Stomach (tissue), 9 donors: ENCODE data around the gene OST4. TPM values are rescaled to one million over a fixed set of nuclear protein-coding genes. Genes with fewer than 3 reads are reported as not detected.
"Not testable (repeated sequence)": the region's sequence is repeated elsewhere in the genome, so short reads cannot be mapped to it uniquely, and the experiment has no call there.

ENCODE experiments used
- DNase-seq, 2 donors: peaks; one replicate each; pipeline versions ENCODE4 v3.0.0 to v3.0.0-alpha.2; 2013 to 2019
- H3K27ac ChIP-seq, 5 donors: fragments of 200-600 bp in 4 of 5; sonication (generic) in 4 of 5; one replicate each; pipeline ENCODE4 v1.5.1; 2013 to 2019; ENCODE audit warnings: mild to moderate bottlenecking in 1 of 5, moderate library complexity in 1 of 5
- H3K27me3 ChIP-seq, 3 donors: fragments of 200-600 bp; sonication (generic); one replicate each; pipeline ENCODE4 v1.5.1; 2017 to 2019; ENCODE audit warnings: mixed run types in 1 of 3
- H3K36me3 ChIP-seq, 4 donors: fragments of 200-600 bp; sonication (generic); 1 replicate in 3 of 4; 2 replicates in 1 of 4; pipeline ENCODE4 v1.5.1; 2016 to 2019
- H3K4me1 ChIP-seq, 4 donors: fragments of 200-600 bp; sonication (generic); one replicate each; pipeline ENCODE4 v1.5.1; 2016 to 2019
- H3K4me3 ChIP-seq, 4 donors: fragments of 200-600 bp; sonication (generic) in 3 of 4; one replicate each; pipeline ENCODE4 v1.5.1; 2016 to 2019; ENCODE audit warnings: mild to moderate bottlenecking in 1 of 4
- H3K9me3 ChIP-seq, 4 donors: fragments of 200-600 bp; sonication (generic); one replicate each; pipeline ENCODE4 v1.5.1; 2016 to 2019
- EP300 ChIP-seq: sonication (generic); formaldehyde crosslinking; IDR thresholded peaks from one replicate; pipeline ENCODE4 v1.6.1; 2017; ENCODE audit warnings: antibody characterized with exemption
- POLR2A ChIP-seq, 4 donors: fragments of 450-650 bp; IDR thresholded peaks; one replicate each; pipeline ENCODE4 v1.6.1; 2016; ENCODE audit warnings: antibody characterized with exemption in 4 of 4, control low read depth in 2 of 4, mild to moderate bottlenecking in 1 of 4, moderate library complexity in 1 of 4
- POLR2AphosphoS5 ChIP-seq, 3 donors: sonication (generic); formaldehyde crosslinking; IDR thresholded peaks; one replicate each; pipeline ENCODE4 v1.6.1; 2016; ENCODE audit warnings: antibody characterized with exemption in 3 of 3
- WGBS, 5 donors: extraction: QIAGEN DNeasy Blood & Tissue Kit in 3 of 5; methylation state at CpG; one replicate each; pipeline versions ENCODE4 v1.1.5 to v1.1.7; 2013 to 2018; 5-methylcytosine and 5-hydroxymethylcytosine counted together
- intact Hi-C: fragments of 100-400 bp; cut with DNase I; formaldehyde crosslinking; loops from one replicate; pipeline ENCODE4 v1.15.1; 2023; ENCODE audit warnings: low total_unique reads
- polyA plus RNA-seq, 3 donors: library from polyadenylated mRNA; stranded (reverse); fragments of 200-250 nt; gene quantifications; one replicate each; pipeline ENCODE4 v1.2.3, GENCODE V29; 2013
- total RNA-seq, 5 donors: library from RNA; depleted of rRNA; stranded (reverse); fragments of >200 nt; gene quantifications; one replicate each; pipeline versions ENCODE4 v1.1.0 to v1.2.3, GENCODE V29; 2014 to 2016
- TF ChIP-seq, protein P1 (sequence below), 7 experiments: fragments of 450-650 bp in 4 of 7; fragments of 200-600 bp in 3 of 7; sonication (generic) in 3 of 7; IDR thresholded peaks; one replicate each; pipeline ENCODE4 v1.5.1; 2016 to 2019; ENCODE audit warnings: antibody characterized with exemption in 7 of 7, control low read depth in 2 of 7, mild to moderate bottlenecking in 1 of 7
- donor health status: healthy with polysubstance abuse.
- donor health status: Bipolar disorder and iron deficiency.
- donor health status: healthy.

OST4 gene
- total and polyA plus RNA-seq, 8 donors = 16.8 to 610 (median 209) TPM

DNA sequence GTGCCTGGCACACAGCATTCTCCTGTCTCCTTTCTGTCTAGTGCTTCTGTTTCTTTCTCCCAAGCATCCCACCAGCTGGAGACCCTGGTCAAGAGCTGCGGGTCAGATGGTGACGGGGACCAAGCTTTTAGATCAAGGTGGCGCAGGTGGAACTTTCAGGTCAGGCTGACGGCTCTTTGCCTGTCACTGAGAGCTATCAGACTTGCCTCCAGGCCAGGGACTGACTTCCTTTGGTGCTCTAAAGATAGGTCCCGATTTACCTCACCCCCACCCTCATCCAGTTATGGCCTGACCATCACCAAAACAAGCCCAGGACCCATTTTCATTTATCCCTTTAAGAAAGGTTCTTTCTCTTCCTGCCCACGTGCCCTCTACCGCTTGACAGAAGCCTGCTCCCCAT, 5.8 kb upstream of the OST4 start:
- intact Hi-C loops = no loop called here
- Histone ChIP-seq H3K4me1 (peaks cover 21 to 86% (median 62%) of the 10 kb centered on the region in 4 donors), H3K27ac (peak overlapping the region in 4 of 5 donors; percentile 92 to 94 (median 92)), H3K4me3 (no peak overlapping the region), H3K36me3 (peaks cover 0 to 6% (median 2%) of the 10 kb centered on the region in 4 donors), H3K27me3 (peaks cover 0 to 5% (median 0%) of the 10 kb centered on the region in 3 donors), H3K9me3 (no peaks in the 10 kb centered on the region)
- TF ChIP-seq, protein P1, sequence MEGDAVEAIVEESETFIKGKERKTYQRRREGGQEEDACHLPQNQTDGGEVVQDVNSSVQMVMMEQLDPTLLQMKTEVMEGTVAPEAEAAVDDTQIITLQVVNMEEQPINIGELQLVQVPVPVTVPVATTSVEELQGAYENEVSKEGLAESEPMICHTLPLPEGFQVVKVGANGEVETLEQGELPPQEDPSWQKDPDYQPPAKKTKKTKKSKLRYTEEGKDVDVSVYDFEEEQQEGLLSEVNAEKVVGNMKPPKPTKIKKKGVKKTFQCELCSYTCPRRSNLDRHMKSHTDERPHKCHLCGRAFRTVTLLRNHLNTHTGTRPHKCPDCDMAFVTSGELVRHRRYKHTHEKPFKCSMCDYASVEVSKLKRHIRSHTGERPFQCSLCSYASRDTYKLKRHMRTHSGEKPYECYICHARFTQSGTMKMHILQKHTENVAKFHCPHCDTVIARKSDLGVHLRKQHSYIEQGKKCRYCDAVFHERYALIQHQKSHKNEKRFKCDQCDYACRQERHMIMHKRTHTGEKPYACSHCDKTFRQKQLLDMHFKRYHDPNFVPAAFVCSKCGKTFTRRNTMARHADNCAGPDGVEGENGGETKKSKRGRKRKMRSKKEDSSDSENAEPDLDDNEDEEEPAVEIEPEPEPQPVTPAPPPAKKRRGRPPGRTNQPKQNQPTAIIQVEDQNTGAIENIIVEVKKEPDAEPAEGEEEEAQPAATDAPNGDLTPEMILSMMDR (IDR thresholded peaks at IDR 0.05) = no peak
- no peak for TF ChIP-seq POLR2AphosphoS5 (IDR thresholded peaks at IDR 0.05)
- no peak for TF ChIP-seq EP300
- no peak for TF ChIP-seq POLR2A (IDR thresholded peaks at IDR 0.05)
- WGBS, 5 donors = 65 to 79% (median 70%) methylated on average over 7 of the region's 7 CpGs
- DNase-seq = no peak

DNA sequence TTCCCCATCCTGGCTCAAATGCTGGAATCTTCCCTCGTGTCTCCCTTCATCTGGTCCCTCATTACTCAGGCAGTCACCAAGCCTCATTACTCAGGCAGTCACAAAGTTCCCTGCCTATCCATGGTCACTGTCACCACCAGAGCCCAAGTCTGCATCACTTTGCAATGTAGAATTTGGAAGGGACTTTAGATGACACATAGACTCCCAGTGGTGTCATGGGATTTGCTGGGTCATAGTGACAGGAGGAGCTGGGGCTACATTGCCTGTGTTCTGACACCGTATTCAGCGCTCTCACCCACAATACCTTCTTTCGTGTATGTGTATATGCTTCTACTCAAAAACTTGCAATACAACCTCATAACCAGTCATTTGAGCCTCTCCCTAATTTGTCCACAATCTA, 4.9 kb upstream of the OST4 start:
- Histone ChIP-seq H3K4me1 (peaks cover 15 to 81% (median 58%) of the 10 kb centered on the region in 4 donors), H3K36me3 (no peaks in the 10 kb centered on the region), H3K9me3 (no peaks in the 10 kb centered on the region), H3K4me3 (no peak overlapping the region), H3K27ac (peak overlapping the region in 4 of 5 donors; percentile 92 to 94 (median 92)), H3K27me3 (peaks cover 0 to 5% (median 0%) of the 10 kb centered on the region in 3 donors)
- TF ChIP-seq, protein P1 (IDR thresholded peaks at IDR 0.05) = no peak
- TF ChIP-seq POLR2A (IDR thresholded peaks at IDR 0.05) = no peak
- no peak for TF ChIP-seq EP300
- TF ChIP-seq POLR2AphosphoS5 (IDR thresholded peaks at IDR 0.05) = no peak
- no peak for DNase-seq
- 69 to 79% (median 78%) methylated on average over 4 of the region's 4 CpGs for WGBS, 5 donors
- intact Hi-C loops = no loop called here

DNA sequence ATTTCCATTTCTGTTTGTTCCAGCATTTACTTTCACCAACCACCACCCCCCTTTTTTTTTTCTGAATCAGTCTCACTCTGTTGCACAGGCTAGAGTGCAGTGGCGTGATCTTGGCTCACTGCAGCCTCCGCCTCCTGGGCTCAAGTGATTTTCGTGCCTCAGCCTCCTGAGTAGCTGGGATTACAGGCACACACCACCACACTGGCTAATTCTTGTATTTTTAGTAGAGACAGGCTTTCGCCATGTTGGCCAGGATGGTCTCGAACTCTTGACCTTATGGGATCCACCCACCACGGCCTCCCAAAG, 4.1 kb upstream of the OST4 start:
- intact Hi-C loops, H3K9me3 ChIP-seq, H3K4me3 ChIP-seq, H3K36me3 ChIP-seq, H3K27me3 ChIP-seq, DNase-seq: not testable (repeated sequence)
- peaks cover 12 to 76% (median 55%) of the 10 kb centered on the region in 4 donors for H3K4me1 ChIP-seq
- 64 to 80% (median 75%) methylated on average over 6 of the region's 6 CpGs for WGBS, 5 donors
- peak overlapping the region; percentile 14 to 94 (median 92) for H3K27ac ChIP-seq

DNA sequence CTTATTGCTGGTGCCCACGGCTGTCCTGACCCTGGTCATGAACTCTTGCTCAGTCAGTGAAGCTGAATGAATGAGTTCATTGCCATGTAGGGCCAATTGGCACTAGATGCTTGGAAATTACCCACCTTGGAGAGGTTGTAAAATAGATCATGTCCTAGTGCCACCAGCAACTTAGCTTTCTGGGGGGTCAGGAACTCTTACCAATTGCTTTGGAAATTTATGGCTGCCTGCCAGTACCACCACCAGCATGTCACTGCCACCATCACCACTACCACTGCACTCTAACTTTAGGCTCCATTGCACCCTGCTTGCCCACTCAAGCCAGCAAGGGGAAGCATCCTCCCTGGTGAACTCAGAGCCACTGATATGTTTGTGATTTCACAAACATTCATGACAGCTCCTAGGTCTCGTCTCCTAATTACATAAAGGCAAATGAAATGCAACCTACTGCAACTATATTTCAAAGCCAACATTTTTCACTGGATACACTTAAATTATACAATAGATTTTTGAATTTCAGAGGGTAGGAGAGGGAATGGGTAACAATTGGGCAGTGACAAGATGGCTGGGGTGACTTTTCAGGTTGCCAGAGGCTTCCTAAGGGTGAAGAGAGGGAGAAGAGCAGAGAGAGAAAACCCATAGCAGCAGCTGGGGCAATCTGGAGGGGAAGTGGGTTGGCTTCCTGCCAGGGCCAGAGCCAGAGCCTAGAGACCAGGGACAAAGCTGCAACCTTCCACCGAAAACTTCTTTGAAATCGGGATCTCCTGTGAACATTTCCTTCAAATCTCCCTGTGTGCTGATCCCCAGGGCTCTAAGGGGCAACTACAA, 3.5 kb upstream of the OST4 start:
- no peaks in the 10 kb centered on the region for H3K9me3 ChIP-seq
- H3K27me3 ChIP-seq = peaks cover 0 to 5% (median 0%) of the 10 kb centered on the region in 3 donors
- peaks cover 17 to 76% (median 56%) of the 10 kb centered on the region in 4 donors for H3K4me1 ChIP-seq
- 40 to 68% (median 55%) methylated on average over 4 of the region's 4 CpGs for WGBS, 5 donors
- H3K4me3 ChIP-seq = no peak overlapping the region
- peak overlapping the region; percentile 14 to 94 (median 92) for H3K27ac ChIP-seq
- TF ChIP-seq POLR2A (IDR thresholded peaks at IDR 0.05) (no peak), POLR2AphosphoS5 (IDR thresholded peaks at IDR 0.05) (no peak), EP300 (no peak)
- TF ChIP-seq, protein P1 (IDR thresholded peaks at IDR 0.05) = no peak
- peaks cover 0 to 2% (median under 1%) of the 10 kb centered on the region in 4 donors for H3K36me3 ChIP-seq
- peak; percentile 61 to 74 for DNase-seq
- intact Hi-C loops = no loop called here

DNA sequence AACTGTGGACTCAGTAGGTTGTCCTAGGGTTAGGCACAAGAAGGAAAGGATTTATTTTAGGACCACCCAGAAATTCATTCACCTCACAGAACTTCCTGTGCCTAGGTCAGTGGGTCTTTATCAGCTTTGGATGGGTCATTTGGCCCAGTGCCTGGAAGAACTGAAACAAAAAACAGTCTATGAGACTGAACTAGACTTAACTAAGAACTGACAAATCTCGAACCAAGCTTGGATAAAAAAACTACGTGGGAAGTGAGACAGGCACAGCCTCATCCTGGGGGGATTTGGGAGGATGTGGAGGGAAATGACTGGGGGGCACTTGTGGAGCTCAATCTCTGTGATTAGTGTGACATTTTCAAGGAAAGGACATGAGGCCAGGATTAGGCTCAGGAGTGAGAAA, 2.3 kb upstream of the OST4 start:
- WGBS, 5 donors = 26 to 49% (median 40%) methylated on average over 2 of the region's 2 CpGs
- Histone ChIP-seq H3K36me3 (peaks cover 0 to 14% (median 11%) of the 10 kb centered on the region in 4 donors), H3K27ac (peak overlapping the region; percentile 20 to 94 (median 92)), H3K4me3 (no peak overlapping the region), H3K9me3 (no peaks in the 10 kb centered on the region), H3K27me3 (peaks cover 0 to 2% (median 0%) of the 10 kb centered on the region in 3 donors), H3K4me1 (peaks cover 28 to 83% (median 66%) of the 10 kb centered on the region in 4 donors)
- no peak for TF ChIP-seq POLR2A (IDR thresholded peaks at IDR 0.05)
- no peak for TF ChIP-seq EP300
- TF ChIP-seq, protein P1 (IDR thresholded peaks at IDR 0.05) = no peak
- no peak for TF ChIP-seq POLR2AphosphoS5 (IDR thresholded peaks at IDR 0.05)
- intact Hi-C loops = no loop called here
- no peak for DNase-seq
